ENCODE results near the gene ANKLE1. TPM values are rescaled to one million over a fixed set of nuclear protein-coding genes. Genes with fewer than 3 reads are reported as not detected.
A peak's percentile ranks its signal among the peaks of the same experiment; 100 is the strongest.

The ANKLE1 gene
- total RNA-seq, 1 donor from 2014 or later, result 2.3 TPM

DNA sequence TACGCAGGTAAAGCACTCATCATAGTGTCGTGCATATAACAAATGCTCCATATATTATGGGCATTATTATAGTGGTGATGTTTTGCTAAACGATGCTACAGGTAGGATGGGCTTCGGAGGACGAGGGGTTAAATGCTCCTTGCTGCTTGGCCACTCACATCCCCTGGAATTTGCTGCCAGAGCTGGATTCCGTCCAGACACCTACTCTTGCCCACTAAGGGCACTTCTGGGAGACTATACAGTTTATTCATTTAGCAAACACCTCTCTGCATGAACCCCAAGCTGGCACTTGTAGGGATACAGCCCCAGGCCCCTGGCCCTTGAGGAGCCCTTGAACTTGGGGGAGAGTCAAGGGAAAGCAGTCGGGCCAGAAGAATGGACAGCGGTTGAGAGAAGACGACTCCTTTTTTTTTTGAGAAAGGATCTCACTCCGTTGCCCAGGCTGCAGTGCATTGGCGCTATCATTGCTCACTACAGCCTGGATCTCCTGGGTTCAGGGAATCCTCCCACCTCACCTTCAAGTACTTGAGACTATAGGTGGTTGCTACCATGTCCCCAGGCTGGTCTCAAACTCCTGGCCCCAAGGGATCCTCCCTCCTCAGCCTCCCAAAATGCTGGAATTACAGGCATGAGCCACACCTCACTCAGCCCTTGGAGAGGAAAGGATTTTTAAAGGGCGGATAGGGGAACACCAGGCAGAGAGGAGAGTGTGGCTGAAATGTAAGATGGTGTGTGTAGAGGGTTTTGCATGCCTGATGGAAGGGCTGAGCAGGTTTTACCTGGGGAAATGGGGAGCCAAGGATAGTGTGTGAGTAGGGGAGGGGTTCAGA is 22.9 kb downstream of the ANKLE1 start:
- H3K27me3 Mint-ChIP-seq (ENCODE audit: unreplicated experiment), result peaks cover 3% of the 10 kb centered on the region
- H3K4me3 Mint-ChIP-seq (ENCODE audit: unreplicated experiment), result peak overlapping the region; percentile 80
- TF ChIP-seq, protein P1, sequence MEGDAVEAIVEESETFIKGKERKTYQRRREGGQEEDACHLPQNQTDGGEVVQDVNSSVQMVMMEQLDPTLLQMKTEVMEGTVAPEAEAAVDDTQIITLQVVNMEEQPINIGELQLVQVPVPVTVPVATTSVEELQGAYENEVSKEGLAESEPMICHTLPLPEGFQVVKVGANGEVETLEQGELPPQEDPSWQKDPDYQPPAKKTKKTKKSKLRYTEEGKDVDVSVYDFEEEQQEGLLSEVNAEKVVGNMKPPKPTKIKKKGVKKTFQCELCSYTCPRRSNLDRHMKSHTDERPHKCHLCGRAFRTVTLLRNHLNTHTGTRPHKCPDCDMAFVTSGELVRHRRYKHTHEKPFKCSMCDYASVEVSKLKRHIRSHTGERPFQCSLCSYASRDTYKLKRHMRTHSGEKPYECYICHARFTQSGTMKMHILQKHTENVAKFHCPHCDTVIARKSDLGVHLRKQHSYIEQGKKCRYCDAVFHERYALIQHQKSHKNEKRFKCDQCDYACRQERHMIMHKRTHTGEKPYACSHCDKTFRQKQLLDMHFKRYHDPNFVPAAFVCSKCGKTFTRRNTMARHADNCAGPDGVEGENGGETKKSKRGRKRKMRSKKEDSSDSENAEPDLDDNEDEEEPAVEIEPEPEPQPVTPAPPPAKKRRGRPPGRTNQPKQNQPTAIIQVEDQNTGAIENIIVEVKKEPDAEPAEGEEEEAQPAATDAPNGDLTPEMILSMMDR (IDR thresholded peaks at IDR 0.05; ENCODE audit: unreplicated experiment), result no peak
- no peak for DNase-seq (ENCODE audit: low spot score)
- H3K27ac Mint-ChIP-seq (ENCODE audit: unreplicated experiment), result peak overlapping the region; percentile 91
- H3K4me1 Mint-ChIP-seq (ENCODE audit: unreplicated experiment), result peaks cover 17% of the 10 kb centered on the region
- H3K9me3 Mint-ChIP-seq (ENCODE audit: unreplicated experiment), result no peaks in the 10 kb centered on the region
- peaks cover 6% of the 10 kb centered on the region for H3K36me3 Mint-ChIP-seq (ENCODE audit: low read depth, unreplicated experiment)

DNA sequence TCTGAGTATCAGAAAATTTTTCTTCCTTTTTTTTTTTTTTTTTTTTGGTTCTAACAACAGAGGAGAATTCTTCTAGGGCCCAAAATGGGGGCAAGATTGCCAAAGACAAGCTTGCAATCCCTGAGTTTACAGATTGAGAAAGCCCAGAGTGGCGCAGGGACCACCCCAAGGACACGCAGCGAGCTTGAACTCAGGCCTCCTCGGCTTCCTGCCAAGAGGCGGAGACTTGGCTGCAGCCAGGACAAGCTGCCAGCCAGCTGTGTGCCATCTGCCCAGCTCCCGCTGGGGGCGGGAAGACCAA is 23.5 kb downstream of the ANKLE1 start:
- TF ChIP-seq, protein P1 (IDR thresholded peaks at IDR 0.05; ENCODE audit: unreplicated experiment), result no peak
- Mint-ChIP-seq H3K4me1 (ENCODE audit: unreplicated experiment) (peaks cover 17% of the 10 kb centered on the region), H3K27me3 (ENCODE audit: unreplicated experiment) (peaks cover 3% of the 10 kb centered on the region), H3K9me3 (ENCODE audit: unreplicated experiment) (no peaks in the 10 kb centered on the region), H3K36me3 (ENCODE audit: low read depth, unreplicated experiment) (peaks cover 6% of the 10 kb centered on the region), H3K4me3 (ENCODE audit: unreplicated experiment) (peak overlapping the region; percentile 93), H3K27ac (ENCODE audit: unreplicated experiment) (peak overlapping the region; percentile 91)
- DNase-seq (ENCODE audit: low spot score), result no peak

DNA sequence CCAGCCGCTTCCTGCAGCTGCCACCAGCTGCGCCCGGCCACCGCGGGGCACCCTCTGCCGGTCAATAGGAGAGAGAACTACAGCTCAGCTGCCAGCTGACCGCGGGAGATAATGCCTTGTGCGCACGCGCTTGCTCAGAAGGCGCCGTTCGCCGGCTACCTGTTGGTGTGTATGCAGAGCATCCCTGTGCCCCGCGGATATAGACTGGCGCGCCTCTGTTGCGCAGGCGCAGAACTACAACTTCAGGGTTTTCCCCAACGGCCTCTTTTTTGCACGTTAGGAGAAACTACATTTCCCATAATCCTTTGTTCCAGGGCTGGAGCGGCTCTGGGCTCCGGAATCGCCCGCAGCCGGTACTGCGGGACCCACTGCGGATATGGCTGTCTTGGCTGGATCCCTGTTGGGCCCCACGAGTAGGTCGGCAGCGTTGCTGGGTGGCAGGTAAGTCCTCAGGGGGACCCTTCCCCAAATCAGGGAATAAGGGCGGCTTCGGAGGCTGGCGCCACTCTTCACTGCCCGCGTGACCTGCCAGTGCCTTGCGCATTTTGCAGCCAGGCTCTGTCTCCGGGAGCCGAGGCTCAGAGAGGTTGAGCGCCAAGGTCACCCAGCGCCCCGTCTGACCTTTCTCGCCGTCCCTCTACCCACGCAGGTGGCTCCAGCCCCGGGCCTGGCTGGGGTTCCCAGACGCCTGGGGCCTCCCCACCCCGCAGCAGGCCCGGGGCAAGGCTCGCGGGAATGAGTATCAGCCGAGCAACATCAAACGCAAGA is 24.0 kb downstream of the ANKLE1 start, which contains the start of gene MRPL34:
MRPL34 (plus strand) TSS at position 356 of the 768 bp plus-strand sequence; CDS start at position 377, 21 bp downstream.
- peaks cover 6% of the 10 kb centered on the region for H3K36me3 Mint-ChIP-seq (ENCODE audit: low read depth, unreplicated experiment)
- peaks cover 18% of the 10 kb centered on the region for H3K4me1 Mint-ChIP-seq (ENCODE audit: unreplicated experiment)
- H3K4me3 Mint-ChIP-seq (ENCODE audit: unreplicated experiment), result peak within 1 kb of the TSS; percentile 93
- DNase-seq (ENCODE audit: low spot score), result peak; percentile 94
- H3K27me3 Mint-ChIP-seq (ENCODE audit: unreplicated experiment), result peaks cover 6% of the 10 kb centered on the region
- TF ChIP-seq, protein P1 (IDR thresholded peaks at IDR 0.05; ENCODE audit: unreplicated experiment), result peak; percentile 63
- H3K9me3 Mint-ChIP-seq (ENCODE audit: unreplicated experiment), result no peaks in the 10 kb centered on the region
- H3K27ac Mint-ChIP-seq (ENCODE audit: unreplicated experiment), result peak within 1 kb of the TSS; percentile 91

DNA sequence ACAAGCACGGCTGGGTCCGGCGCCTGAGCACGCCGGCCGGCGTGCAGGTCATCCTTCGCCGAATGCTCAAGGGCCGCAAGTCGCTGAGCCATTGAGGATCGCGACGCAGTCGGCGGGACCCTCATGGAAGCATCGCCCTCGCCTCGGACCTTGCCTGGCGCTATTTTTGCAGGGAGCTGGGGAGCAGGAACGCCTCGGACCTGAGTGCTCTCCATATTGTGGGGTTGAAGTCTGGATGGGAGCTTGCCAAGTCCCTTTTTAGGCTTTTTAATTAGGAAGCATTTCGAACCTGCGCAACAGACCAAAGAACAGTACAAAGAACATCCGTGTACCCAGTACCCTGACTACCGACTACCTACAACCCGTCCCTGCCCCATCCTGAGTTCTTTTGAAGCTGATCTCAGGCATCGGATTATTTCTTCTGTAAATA is 24.6 kb downstream of the ANKLE1 start:
- TF ChIP-seq, protein P1 (IDR thresholded peaks at IDR 0.05; ENCODE audit: unreplicated experiment), result no peak
- Mint-ChIP-seq H3K27me3 (ENCODE audit: unreplicated experiment) (peaks cover 6% of the 10 kb centered on the region), H3K9me3 (ENCODE audit: unreplicated experiment) (no peaks in the 10 kb centered on the region), H3K4me1 (ENCODE audit: unreplicated experiment) (peaks cover 20% of the 10 kb centered on the region), H3K4me3 (ENCODE audit: unreplicated experiment) (peak overlapping the region; percentile 93), H3K36me3 (ENCODE audit: low read depth, unreplicated experiment) (peaks cover 6% of the 10 kb centered on the region), H3K27ac (ENCODE audit: unreplicated experiment) (peak overlapping the region; percentile 72)
- no peak for DNase-seq (ENCODE audit: low spot score)
